Islet precursor cell (in vitro differentiated cells): ENCODE measurements around the gene FRMD6.

Experiments used
- DNase-seq: peaks from one replicate; pipeline ENCODE4 v3.0.0-alpha.2; 2018

FRMD6 gene

DNA sequence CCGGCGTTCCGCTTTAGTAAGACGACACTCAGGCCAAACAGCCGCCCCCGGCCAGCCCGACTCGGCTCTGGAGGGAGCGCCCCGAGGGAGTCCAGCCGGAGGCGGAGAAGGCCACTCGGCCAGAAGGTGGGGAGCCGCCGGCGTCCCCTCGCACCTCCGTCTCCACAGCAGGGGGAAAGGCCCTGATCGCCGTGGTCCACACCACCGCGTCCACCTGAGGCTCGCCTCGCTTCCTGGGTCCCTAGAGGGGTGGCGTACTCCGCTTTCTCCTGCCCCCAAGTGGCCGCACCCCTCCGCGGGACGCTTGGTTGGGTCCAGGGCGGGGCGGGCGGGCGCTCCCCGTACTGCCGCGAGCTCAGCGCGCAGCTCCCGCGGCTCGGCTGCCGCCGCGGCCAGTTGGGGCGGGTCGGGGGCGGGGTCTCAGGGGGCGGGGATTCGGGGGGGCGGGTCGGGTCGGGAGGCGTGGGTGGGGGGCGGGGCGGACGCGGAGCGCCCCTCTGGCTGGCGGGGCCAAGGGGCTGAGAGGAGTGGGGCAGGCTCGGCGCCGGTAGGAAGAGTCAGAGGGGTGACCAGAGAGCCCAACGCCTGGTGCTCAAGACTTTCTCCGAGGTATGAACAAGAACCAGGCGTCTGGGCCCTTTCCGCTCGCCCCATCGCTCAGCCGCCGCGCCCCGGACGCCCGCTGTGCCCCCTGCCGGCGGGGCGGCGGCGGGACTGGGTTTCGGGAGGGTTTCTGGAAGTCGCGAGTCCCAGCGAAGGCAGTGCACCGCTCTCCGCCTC, at the start of gene FRMD6:
Gene FRMD6, plus strand, starts transcription at position 523 of the 780 bp plus-strand sequence. CDS start 37,927 bp downstream, outside the sequence.
- DNase-seq: peak; percentile 96

DNA sequence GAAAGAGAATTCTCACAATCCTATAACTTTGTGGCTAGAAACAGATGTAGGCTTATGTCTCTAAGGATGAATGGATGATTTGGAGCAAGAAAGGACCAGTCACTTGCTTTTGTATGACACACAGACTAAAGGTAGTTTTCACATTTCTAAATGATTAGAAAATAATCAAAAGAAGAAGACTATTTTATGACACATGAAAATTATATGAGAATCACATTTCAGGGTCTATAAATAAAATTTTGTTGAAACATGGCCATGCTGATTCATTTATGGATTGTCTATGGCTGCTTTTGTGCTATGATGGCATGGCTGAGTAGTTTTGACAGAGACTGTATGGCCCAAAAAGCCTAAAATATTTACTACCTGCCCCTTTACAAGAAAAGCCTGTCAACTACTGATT, 49.4 kb upstream of the FRMD6 start:
- DNase-seq: no peak

DNA sequence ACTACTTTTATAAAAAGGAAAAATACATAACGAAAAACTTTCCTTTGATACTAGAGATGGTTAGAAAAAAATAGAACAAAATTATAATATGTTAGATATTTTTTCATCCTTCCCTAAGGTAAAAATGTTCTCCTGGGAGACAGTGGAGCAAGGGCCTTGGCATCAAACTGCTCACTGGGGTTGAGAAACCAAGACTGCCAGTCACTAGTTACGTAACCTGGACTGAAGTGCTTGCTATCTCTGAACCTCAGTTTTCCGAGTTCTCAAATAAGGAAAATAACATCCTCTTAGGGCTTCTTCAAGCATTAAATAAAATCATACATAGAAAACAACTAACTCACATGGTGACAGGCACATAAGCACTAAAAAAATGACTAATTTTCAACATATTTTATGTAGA, 48.2 kb upstream of the FRMD6 start:
- DNase-seq: no peak

DNA sequence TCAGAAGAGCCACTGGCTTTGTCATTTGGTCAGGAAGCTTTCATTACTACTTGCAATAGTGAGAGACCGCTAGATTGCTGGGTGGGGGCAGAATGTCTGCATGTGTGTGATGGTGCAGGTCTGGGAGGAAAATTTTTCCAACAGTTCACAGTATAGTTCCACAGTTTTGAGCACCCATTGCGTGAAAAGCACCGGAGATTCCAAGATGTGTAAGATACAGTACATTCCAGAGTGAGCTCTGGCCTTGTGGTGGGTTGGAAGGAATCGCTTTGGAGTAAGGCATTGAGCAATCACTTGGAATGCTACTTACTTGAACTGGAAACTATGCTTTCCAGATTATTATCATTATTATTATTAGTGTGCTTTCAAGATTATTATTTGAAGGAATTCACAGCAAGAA, 47.6 kb upstream of the FRMD6 start:
- DNase-seq: peak; percentile 77

DNA sequence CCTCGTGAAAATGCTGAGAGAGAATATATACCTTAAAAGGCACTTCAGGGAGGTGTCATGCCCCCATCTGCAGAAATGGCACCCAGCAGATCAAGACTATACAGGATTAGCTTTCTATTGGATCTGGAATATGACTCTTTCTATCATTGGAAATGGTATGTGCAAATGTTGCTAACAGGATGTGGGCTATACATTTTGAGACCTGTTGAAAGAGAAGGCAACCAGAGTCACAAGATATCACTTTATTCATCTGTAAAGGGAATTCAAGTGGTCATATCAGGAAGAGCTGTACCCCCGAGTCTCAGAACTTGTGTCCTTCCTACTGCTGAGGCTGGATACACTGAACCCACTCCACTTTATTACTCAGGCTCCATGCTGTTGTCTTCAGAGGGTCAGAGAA, 46.1 kb upstream of the FRMD6 start:
- no peak for DNase-seq

DNA sequence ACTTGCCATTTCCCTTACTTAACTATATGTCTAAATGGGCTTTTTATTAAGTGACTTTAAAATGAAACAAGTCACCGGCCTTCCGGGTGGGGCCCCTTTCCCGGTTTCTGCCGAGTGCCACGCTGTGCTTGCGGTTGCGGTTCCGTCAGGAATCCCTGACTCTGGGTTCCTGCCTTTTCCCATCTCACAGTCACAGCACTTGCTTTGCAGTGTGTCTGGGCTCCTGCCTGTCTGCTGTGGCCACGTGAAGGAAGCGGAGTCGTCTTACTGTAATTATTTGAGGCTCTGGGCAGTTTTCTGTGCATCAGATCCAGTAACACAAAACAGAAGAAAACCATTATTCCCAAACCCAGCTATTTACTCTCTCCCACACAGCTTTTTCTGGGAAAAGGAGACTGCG, 44.0 kb upstream of the FRMD6 start:
- DNase-seq: peak; percentile 93

DNA sequence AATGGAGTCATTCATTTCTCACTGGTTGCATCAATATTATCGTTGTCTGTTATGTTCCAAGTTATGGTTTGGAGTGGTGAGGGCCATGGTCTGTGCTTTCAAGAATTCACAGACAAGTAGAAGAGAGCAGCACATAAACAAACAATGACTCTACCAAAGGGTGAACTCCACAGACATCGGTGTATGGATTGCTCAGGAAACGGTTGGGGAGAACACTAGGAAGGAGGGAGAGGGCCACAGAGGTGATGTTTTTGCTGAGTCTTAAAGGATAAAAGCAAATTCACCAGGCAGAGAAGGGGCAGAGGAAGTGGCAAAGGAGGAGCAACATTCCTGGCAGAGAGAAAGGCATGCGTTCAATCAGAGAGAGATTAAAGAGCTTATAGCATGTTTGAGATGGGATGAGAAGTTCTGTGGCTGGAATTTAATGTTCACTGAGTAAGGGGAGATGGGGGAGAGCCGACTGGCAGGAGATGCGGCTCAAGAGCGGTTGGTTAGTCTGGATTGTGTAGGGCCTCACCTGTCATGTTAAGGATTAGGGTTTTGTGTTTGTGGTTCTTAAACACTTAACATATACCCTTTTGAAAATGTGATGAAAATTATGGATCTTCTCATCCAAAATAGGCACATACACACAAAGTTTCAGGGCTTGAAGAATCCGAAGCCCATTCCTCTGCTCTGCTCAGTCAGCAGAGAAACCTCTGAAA, 42.3 kb upstream of the FRMD6 start:
- no peak for DNase-seq

DNA sequence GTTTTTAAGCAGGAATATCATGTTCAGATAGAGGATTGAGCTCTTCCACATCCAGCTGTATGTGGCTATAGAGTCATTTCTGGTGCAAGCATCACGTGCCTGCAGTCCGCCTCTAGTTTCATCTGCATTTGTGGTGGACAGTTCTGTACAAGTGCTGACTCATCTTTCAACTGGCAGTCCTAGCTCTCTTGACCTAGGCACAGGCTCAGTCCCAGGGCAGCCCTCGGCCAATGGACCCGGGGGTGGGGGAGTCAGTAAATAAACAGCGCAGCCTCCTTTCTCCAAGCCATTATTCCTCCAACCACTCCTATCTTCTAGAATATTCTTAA, 41.8 kb upstream of the FRMD6 start:
- no peak for DNase-seq

DNA sequence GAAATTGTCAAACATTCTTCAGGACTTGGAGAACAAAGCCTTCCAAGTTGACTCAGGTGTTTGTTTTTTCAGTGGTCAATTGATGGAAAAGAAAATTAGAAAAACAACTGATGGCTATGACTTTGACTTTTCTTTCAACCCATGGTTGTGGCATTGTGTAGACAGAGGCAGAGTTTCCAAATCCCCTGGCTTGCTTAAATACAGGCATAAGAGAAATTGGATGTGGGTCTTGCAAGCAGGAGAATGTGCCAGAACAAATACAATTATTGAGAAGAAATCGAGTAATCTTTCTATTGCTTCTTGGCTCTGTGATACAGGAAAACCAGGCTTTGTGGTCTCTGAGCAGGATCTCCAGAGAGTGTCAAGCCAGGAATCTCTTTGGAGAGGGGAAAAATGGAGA, 40.9 kb upstream of the FRMD6 start:
- DNase-seq: no peak

DNA sequence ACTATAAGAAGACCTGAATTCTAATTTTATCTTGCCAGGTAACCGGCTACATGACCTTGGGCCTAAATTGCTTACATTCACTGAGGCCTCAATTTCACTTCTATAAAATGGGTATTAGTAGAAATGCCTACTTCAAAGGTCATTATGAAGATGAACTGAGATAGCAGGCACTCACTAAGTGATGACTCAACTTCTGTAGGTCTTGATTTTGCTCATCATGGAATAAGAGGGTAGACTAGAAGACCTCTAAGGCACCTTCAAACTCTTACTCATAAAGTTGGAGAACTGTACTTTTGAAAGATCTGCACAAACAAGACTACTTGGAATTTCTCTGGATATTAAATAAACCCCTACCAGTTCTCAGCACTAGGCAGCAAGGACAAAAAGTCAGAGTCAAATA, 39.3 kb upstream of the FRMD6 start:
- DNase-seq: no peak

DNA sequence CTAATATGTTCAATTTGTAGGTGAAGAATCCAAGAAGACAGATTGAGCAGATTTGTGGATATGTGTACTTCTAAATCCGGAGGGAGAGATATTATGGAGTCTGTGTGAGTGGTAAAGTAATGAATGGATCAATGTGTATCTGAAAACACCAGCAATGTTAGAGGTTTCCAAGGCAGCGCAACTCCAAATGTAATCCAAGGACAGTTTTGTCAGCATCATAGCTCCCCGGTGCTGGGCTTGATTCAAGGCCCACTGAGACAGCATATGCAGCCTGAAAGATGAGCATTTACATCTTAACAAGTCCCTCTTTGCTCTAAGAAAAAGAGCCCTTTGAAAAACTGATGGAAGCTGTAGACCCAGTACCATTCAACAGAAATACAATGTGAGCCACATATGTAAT, 38.3 kb upstream of the FRMD6 start:
- DNase-seq: no peak

DNA sequence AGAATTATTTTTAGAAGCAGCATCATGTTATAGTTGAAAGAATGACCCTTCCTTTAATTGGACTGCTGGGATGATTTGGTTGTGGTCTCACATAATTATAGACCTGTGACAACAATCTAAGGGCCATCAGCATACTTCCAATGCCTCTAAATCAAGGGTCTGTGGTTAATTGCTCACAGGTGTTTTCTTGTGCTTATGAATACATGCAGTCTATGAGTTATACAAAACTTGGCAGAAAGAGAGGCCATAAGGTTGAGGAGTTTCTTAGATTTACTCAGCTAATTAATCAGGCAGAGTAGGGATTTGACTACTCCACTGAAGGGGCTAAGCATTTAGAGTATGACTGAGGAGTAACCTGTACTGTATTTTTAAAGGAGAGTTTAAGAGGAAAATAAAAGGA, 37.0 kb upstream of the FRMD6 start:
- no peak for DNase-seq

DNA sequence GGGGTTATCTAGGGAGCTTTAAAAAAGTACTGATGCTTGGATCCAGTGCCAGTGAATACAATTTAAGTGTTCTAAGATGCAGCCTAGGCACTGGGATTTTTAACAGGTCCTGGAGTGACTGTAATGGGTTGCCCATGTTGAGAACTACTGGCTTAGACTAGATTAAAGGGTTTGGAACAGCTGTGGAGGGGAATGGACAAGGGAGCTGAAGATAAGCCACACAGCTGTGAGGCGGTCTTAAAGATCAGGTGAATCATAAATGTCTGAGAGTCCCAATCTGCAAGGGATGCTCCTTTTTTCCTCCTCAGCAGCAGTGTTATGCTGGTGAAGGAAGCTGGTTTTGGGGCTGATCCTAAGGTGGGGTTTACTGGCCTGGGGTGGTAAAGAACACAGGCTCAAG, 35.5 kb upstream of the FRMD6 start:
- no peak for DNase-seq

DNA sequence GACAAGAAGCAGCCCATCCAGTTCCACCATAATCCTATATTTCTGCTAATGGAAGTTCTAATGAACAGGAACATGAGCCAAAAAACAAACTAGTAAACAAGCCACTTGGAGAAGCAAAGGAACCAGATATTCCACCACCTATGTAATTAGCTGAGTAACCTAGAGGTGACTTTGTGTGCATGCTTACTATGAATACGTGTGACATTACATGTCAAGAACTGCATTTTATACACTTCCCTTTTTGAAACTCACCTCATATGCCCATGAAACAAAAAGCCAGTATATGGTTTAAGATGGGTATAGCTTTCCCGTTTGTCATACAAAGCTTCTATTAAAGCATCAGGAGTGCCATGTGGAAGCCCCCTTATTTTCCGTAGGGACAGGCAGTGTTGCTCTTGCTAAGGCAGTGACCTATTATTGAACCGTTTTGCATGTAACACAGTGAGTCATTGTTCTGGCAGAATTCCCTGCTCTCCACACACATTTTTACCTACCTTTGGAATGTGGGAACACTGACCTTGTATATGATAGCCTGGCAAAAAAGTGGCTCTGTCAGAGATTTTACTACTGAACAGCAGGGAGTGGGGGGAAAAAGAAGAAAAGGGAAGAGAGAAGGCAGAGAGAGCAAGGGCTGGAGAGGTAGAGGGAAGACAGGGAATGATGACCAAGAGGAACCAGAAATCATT, 34.8 kb upstream of the FRMD6 start:
- peak; percentile 79 for DNase-seq

DNA sequence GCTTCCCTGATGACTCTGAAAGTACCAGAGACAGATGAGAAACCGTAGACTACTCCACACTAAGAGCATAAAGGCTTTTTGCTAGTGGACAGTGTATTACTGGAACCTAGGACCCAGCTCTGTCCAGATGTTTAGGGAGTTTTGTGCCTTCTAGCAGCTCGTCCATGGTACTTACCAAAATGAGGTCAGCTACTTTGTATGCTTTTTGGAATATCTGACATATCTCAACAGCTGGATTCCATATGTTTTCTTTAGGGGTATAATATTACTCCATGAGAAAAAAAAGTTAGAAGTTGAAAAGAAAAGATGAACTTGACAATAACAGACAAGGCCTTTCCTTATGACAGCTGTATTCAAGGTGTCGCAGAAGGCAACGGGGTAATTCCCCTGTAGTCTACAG, 32.1 kb upstream of the FRMD6 start:
- DNase-seq: no peak

DNA sequence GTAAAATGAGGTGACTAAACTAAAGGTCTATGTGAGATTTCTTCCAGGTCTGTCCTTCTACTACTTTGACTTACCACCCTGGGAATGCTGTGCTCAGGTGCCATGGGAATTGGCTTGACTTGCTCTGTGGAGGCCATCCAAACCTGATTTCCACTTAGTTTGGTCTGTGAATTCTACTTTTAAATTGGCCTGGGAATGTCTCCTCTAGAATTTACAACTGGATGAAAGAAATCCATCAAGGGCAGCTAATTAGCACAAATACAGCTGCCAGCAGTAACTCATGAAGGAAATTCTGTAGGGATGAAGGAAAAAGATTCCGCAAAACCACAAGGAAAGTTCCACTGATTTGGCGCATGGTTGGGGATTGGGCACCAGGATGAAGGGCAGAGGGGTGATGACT, 31.7 kb upstream of the FRMD6 start:
- no peak for DNase-seq

DNA sequence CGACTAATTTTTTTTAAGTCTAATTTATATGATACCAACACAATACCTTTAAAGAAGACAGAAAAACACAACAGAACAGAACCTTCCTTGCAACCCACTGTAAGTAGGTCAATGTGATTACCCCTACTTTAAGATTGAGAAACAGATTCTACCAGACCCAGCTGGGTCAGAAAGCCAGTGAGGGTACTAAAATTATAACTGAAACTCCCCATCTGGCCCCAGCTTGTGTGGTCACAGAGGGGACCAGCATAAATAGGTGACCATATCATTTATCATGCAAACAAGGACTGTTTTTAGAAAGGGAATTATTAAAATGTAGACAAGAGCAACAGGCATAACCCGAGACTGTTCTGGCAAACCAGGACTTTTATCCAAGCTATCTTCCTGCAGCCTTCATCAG, 30.1 kb upstream of the FRMD6 start:
- no peak for DNase-seq

DNA sequence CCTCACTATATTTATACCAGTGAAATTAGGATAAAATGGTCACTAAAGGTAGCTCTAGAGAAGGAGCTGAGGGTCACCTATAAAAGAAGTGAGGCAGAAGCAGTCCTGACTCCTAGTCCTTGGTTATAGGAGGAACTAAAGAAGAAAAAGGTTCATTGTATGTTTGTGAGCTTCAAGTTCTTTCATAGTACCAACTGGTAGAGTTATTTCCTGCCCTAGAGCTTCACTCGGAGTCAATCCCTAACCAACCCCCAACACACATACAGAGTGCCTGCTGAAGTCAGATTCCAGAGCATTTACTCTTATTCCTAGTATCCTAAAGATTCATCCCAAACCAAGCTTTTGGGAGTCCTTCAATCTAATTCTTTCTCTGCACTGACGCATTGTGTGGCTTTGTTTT, 29.3 kb upstream of the FRMD6 start:
- DNase-seq: no peak

DNA sequence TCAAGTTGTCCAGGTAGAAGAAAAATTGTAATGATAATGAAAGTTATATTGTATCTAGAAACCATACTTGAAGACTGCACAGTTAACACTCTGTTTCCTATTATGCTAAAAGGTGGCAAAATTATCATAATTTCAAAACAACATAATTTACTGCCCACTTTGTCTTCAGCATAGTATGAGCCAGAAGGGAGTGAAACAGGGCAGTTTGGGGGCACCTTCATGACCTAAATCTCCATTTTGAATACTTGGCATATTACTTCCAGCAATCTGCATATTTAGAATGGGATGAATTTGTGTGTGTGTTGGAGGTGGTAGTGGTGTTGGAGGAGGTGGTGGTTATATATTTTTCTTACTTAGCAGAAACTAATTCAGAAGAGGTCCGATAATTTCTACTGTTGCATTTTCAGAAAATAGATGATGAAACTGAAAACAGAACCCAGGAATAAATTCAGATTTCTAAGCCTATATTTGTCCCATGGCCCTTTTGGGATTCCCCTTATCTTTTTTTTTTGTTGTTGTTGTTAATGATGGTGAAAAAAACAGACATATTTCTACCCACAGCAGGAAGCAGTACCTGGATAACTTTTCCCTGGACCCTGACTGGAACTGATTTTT, 26.6 kb upstream of the FRMD6 start:
- DNase-seq: no peak

DNA sequence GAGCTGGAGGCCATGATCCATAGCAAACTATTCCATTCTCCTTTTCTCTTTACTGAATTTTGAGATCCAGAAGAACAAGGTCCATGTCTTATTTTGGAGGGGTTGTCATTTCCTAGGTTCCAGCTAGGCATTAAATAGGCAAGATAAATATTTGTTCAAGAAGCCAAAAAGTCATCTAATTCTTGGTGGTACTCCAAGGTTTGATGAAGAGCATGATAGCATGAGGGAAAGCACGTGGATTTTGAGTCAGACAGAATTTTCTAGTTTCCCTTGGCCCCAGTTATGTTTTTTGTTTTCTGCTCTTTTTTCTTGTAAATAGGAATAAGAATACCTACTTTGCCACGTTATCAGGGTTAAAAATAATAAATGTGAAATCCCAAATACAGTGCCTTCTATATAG, 25.5 kb upstream of the FRMD6 start:
- no peak for DNase-seq

DNA sequence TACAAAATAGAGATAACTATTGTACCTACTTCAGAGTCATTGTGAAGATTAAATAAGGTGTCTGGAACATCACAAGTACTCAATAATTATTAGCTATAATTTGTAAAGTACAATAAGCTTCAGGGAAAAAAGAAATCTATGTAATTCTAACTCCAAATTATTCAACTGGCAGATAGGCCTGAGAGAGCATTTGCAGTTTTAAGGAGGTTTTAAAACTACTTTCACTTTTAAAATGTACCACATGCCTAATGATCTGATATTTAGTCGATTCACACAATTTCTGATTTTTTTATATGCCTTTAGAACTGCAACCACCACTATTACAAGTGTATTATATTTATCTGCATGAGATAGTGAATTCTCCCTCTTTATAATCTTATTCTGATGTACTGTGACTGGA, 24.9 kb upstream of the FRMD6 start:
- no peak for DNase-seq

DNA sequence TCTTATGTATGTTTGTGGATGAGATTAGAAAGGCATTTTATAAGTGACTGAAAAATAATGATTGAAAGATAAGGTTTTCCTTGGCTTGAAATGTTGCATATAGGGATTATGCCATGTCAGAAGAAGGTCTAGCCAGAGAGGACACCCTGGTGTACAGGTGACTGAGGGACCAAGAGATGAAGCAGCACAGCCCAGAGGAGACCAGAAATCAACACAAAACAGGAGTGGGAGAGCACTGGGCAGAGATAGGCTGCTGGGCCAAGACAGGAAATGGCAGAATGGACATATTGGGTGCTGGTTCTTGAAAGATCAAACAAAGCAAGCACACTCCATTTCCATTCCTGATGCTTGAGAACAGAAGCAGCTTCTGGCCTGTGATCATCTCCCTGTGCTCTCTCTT, 24.4 kb upstream of the FRMD6 start:
- peak; percentile 67 for DNase-seq

DNA sequence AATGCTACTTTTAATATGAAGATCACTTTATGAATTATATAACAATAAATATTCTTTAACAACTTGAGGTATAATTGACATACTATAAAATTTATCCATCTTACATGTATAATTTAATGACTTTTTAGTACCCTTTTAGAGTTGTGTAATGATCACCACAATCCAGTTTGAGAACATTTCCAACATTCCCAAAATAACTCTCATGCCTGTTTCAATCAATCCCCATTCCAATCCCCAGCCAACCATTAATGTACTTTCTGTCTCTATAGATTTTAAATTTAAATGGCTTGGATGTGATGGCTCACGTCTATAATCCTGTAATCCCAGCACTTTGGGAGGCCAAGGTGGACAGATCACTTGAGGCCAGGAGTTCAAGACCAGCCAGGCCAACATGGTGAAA, 23.5 kb upstream of the FRMD6 start:
- no peak for DNase-seq

DNA sequence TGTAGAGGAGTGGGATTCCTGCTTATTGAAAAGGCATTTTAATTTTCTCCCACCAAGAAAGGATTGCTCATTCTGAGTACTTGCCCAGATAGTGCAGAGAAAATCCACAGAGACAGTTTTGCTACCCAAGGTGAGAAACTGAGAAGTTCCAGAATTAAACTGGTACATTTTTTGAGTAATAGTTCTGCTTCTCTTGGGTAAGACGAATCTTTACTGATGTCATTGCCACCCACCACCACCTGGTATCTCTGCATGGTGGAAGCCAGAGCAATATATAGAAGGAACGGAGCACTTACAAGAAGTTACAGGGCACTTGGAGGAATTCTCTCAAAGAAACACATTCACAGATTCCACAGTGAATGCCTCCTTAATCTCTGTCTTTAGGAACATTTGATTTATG, 20.7 kb upstream of the FRMD6 start:
- no peak for DNase-seq
